HG03108 (cell line): ENCODE data around the gene CEP44.
"Not testable (repeated sequence)": the region's sequence is repeated elsewhere in the genome, so short reads cannot be mapped to it uniquely, and the experiment has no call there.

Experiments
- ATAC-seq: cut with Tn5 transposase; IDR thresholded peaks from one replicate; pipeline ENCODE4 v1.9.1; 2021; ENCODE audit warnings: moderate library complexity; ENCODE audit not compliant: unreplicated experiment

The CEP44 gene

DNA sequence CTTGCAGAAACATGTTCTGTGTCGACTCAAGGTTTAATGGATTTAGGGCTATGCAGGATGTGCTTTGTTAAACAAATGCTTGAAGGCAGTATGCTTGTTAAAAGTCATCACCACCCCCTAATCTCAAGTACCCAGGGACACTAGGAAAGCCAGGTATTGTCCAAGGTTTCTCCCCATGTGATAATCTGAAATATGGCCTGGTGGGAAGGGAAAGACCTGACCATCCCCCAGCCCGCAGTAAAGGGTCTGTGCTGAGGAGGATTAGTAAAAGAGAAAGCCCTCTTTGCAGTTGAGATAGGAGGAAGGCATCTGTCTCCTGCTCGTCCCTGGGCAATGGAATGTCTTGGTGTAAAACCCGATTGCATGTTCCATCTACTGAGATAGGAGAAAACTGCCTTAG is 96.5 kb downstream of the CEP44 start:
- not testable (repeated sequence) for ATAC-seq

DNA sequence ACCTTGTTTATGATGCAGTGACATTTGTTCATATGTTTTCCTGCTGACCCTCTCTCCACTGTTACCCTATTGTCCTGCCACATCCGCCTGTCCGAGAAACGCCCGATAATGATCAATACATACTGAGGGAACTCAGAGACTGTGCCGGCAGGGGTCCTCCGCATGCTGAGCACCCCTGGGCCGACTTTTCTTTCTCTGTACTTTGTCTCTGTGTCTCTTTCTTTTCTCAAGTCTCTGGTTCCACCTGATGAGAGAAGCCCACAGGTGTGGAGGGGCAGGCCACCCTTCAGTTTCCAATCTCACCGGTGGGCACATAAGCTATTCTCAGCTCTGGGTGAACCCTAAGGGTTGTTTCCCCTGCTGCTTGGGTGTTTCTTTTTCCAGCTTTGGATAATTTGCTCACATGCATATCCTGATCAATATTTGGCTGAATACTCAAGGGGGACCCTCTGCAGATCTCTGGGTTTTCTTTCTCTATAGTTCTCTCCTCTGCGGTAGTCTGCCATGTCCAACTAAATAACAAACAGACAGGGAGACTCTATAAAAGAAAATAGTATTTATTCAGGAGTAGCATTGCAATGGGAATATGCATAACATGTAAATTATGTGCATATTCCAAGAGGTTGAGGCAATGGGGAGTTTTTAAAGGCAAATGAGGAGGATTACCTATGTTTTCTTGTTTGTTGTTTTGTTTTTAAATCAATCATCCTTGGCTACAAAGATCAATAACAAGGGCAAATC is 97.2 kb downstream of the CEP44 start:
- no peak for ATAC-seq

DNA sequence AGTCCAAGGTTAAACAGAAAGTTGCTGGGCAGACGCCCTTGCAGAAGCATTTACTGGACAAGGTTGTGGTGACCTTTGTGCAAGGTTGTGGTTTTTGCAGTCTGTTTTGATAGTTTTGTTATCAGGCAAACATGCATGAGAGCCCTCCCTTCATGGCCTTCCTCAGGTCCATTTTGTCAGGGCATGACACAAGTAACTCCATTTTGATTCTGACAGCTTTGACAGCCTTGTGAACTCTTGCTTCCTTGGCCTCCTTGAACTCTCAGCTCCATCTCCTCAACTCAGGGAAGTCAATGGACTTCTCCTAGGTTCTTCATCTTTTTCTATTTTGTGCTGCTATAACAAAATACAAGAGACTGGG is 97.7 kb downstream of the CEP44 start:
- ATAC-seq, result no peak
